Stimulated activated CD4-positive, alpha-beta T cell treated with anti-CD3 and anti-CD28 coated beads, Interleukin-2, amount 100 ng/mL, for 24 hours (primary cell): ENCODE measurements around the gene STUB1.
A peak's percentile ranks its signal among the peaks of the same experiment; 100 is the strongest.

Source experiments
- DNase-seq, 2 donors: peaks; one replicate each; pipeline ENCODE4 v3.0.0-alpha.2; 2020

STUB1 gene

GRCh38 chr16:726438-727290, 46.5 kb downstream of the STUB1 start, which contains the start of the genes CCDC78 and HAGHL:
Gene CCDC78 (minus strand): TSS chr16:726443. CDS start chr16:726367, 76 bp downstream.
Gene HAGHL (plus strand): TSS chr16:727106. CDS start chr16:727510, 404 bp downstream.
- DNase-seq, result peak; percentile 66 to 76

- no peak for DNase-seq
These were observed 47.2 kb downstream of the STUB1 start for GRCh38 chr16:727291-727977.

- DNase-seq, result peak; percentile 52 to 74
These were observed 48.1 kb downstream of the STUB1 start for GRCh38 chr16:728131-728889.

DNA sequence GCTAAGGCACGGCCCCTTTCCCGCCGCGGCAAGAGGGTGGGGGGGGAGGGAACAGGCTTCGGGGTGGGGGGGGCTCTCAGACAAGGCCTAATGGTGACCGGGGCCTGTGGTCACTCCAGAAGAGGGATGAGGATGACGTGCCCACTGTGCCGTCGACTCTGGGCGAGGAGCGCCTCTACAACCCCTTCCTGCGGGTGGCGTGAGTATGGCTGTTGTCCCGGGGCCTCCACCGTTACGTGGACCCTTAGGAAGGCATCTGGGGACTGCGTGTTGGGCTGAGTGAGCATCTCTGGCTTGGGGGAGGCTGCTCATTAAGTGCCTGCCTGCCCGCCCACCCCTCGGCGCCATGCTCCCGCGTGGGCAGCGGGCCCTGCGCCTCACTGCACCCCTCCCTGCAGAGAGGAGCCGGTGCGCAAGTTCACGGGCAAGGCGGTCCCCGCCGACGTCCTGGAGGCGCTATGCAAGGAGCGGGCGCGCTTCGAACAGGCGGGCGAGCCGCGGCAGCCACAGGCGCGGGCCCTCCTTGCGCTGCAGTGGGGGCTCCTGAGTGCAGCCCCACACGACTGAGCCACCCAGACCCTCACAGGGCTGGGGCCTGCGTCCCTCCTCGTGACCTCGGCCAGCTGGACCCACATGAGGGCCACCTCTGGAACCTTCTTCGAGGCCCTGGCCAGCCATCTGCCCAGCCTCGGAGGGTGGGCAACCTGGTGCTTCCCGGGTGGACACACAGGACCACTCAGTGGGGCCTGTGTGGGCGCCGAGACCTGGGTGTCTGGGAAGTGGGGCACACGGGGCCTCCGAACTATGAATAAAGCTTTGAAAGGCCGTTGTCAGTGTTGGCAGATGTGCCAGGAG, 48.9 kb downstream of the STUB1 start:
- no peak for DNase-seq

DNA sequence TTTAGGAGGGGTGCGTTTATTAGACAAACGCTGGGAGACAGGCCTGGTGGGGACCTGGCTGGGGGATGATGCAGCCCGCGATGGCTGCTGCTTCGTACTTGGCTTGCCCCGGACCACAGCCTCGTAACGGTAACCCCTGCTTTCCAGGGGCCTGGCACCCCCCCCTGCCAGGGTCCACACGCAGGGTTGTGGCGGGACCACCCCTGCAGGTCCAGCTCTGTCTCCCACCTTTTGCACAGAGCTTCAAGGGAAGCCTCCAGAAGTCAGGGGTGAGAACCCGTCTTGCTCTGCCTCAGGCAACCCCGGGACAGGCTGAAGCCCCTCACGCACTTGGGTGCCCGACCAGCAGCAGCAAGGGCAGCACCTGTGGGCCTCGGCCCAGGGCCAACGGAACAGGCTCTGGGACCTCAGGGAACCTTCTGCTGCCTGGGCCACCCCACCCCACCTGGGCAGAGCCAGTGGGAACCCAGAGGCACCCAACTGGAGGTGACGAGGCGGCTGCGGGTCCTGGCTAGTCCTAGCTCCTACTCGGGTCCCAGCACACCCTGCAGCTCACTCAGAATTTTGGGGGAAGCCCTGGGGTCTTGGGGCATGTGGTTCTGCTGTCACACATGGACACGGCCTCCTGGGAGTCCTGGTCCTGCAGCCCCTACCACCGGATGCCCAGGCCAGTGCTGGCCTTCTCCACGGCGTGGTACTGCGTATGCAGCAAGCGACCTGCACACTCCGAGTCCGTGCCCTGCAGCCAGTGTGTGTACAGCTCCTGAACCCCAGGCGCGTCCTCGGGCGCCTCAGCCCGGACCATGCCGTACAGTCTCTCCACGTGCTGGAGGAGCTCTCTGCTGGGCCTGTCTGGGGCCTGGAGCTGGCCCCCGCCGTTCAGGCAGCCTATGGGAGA, 49.8 kb downstream of the STUB1 start:
- DNase-seq, result no peak

DNA sequence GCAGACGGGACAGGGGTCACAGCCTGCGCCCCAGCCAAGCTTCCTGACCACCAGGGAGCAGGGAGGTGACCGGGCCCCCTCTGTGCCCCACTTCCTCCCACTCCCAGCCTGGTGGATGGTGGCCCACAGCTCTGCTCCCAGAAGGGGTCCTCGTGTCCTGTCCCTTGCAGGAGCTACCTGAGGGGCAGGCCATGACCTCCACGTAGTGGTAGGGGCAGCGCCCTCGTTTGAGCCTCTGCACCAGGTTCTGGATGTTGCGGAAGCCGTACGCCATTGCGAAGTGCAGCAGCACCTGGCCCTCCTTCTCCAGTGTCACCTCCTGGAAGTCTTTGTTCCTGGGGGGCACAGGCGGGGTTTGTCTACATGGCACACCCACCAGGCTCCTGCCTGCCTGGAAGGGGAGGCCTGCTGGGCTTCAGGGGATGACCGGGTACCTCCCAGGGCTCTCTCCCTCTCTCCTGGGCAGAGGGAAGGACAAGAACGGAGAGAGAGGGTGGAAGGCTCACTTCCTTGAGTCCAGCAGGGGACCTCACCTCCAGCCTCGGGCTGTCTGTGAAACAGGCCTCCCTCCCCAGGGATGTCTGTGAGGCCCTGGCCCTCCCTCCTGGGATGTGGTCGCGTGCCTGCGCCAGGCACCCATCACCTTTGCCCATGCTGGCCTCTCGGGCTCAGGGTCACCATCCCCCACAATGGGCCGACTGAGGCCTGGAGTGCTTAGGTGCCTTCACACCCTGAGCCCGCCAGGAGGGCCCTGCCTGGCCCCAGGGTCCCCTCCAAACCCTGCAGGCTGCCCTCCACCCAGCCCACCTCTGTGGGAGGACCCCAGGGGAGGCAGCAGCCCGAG, 50.7 kb downstream of the STUB1 start:
- DNase-seq, result no peak

- no peak for DNase-seq
These were observed 52.1 kb downstream of the STUB1 start for GRCh38 chr16:732332-732731.
